Measurements from ENCODE around the gene CFAP74. TPM values are rescaled to one million over a fixed set of nuclear protein-coding genes. Genes with fewer than 3 reads are reported as not detected.

CFAP74 gene
- total and polyA plus RNA-seq, 2 of the 13 experiments (the other 11 are each of a cell fraction or from before 2014, with no cell fraction given) = 0.27 to 0.62 TPM

DNA sequence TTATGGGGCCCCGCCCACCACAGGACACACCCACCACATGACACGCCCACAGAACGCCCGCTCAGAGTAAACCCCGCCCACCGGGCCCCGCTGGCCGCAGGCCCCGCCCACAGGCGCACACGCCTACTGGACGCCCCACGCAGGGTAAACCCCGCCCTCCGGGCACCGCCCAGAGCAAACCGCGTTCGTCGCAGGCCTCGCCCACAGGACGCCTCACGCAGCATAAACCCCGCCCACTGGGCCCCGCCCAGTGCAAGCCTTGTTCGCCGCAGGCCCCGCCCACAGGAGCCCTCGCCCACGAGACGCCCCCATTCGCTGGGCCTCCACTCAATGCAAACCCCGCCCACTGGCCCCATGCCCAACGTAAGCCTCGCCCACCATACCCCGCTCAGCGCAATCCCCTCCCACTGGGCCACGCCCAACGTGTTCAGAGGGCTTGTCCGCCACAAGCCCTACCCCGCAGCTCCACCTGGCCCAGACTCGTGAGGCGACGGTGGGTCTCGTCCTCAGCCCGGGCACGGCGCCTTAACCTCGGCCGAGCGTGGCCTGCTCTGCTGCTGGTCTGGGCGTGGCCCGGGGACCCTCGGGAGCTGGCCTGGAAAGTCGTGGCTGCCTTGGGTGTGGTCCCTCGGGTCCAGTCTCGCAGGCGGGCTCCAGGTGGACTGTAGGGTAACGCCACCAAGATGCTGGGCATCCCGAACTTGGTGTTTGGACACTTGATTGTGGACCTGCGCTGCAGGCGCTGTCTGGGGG, 84.1 kb downstream of the CFAP74 start (continued):
- no peak for TF ChIP-seq ZNF407 (CRISPR knock-in tag; IDR thresholded peaks at IDR 0.05; ENCODE audit: not compliant biosample characterization)
- TF ChIP-seq, protein P1, sequence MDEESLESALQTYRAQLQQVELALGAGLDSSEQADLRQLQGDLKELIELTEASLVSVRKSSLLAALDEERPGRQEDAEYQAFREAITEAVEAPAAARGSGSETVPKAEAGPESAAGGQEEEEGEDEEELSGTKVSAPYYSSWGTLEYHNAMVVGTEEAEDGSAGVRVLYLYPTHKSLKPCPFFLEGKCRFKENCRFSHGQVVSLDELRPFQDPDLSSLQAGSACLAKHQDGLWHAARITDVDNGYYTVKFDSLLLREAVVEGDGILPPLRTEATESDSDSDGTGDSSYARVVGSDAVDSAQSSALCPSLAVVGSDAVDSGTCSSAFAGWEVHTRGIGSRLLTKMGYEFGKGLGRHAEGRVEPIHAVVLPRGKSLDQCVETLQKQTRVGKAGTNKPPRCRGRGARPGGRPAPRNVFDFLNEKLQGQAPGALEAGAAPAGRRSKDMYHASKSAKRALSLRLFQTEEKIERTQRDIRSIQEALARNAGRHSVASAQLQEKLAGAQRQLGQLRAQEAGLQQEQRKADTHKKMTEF (CRISPR knock-in tag; IDR thresholded peaks at IDR 0.05) = peak; percentile 17; the same call in 1 of the 2 replicates
- peak; percentile 25 for TF ChIP-seq RBM39 (IDR thresholded peaks at IDR 0.05; ENCODE audit: low read depth, low read length, poor library complexity, severe bottlenecking)
- TF ChIP-seq, protein P2, sequence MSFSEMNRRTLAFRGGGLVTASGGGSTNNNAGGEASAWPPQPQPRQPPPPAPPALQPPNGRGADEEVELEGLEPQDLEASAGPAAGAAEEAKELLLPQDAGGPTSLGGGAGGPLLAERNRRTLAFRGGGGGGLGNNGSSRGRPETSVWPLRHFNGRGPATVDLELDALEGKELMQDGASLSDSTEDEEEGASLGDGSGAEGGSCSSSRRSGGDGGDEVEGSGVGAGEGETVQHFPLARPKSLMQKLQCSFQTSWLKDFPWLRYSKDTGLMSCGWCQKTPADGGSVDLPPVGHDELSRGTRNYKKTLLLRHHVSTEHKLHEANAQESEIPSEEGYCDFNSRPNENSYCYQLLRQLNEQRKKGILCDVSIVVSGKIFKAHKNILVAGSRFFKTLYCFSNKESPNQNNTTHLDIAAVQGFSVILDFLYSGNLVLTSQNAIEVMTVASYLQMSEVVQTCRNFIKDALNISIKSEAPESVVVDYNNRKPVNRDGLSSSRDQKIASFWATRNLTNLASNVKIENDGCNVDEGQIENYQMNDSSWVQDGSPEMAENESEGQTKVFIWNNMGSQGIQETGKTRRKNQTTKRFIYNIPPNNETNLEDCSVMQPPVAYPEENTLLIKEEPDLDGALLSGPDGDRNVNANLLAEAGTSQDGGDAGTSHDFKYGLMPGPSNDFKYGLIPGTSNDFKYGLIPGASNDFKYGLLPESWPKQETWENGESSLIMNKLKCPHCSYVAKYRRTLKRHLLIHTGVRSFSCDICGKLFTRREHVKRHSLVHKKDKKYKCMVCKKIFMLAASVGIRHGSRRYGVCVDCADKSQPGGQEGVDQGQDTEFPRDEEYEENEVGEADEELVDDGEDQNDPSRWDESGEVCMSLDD (CRISPR knock-in tag; IDR thresholded peaks at IDR 0.05; ENCODE audit: borderline replicate concordance) = no peak
- no peak for TF ChIP-seq ARID2 (CRISPR knock-in tag; IDR thresholded peaks at IDR 0.05; ENCODE audit: borderline replicate concordance)
- peak; percentile 70; the same call in 1 of the 2 replicates for TF ChIP-seq KLF9 (CRISPR knock-in tag; IDR thresholded peaks at IDR 0.05; ENCODE audit: low read depth)
- TF ChIP-seq ZNF646 (CRISPR knock-in tag; IDR thresholded peaks at IDR 0.05) = no peak
- TF ChIP-seq NFYC (CRISPR knock-in tag; IDR thresholded peaks at IDR 0.05) = peak; percentile 43

Measured in HepG2 (cell line).